WTC11 (cell line): ENCODE results near the gene PDE11A. TPM values are rescaled to one million over a fixed set of nuclear protein-coding genes. Genes with fewer than 3 reads are reported as not detected.

ENCODE experiments used
- ARID4B ChIP-seq: sonication (generic); formaldehyde crosslinking; IDR thresholded peaks from 2 replicates; pipeline ENCODE4 v1.8.0; 2023; ENCODE audit warnings: missing genetic modification reagents, mild to moderate bottlenecking, borderline replicate concordance
- ATF3 ChIP-seq: sonication (generic); formaldehyde crosslinking; conservative IDR thresholded peaks from 2 replicates; pipeline ENCODE4 v1.8.1; 2022; ENCODE audit warnings: mild to moderate bottlenecking, missing genetic modification reagents
- CREB1 ChIP-seq: sonication (generic); formaldehyde crosslinking; IDR thresholded peaks from 2 replicates; pipeline ENCODE4 v1.8.0; 2023; ENCODE audit warnings: mild to moderate bottlenecking, missing genetic modification reagents
- E2F5 ChIP-seq: sonication (generic); formaldehyde crosslinking; IDR thresholded peaks from 2 replicates; pipeline ENCODE4 v1.8.1; 2022; ENCODE audit warnings: mild to moderate bottlenecking, moderate library complexity, missing genetic modification reagents
- FOXK1 ChIP-seq: sonication (generic); formaldehyde crosslinking; IDR thresholded peaks from 2 replicates; pipeline ENCODE4 v1.8.0; 2022; ENCODE audit warnings: mild to moderate bottlenecking, moderate library complexity, missing genetic modification reagents
- FOXP4 ChIP-seq: sonication (generic); formaldehyde crosslinking; IDR thresholded peaks from 2 replicates; pipeline ENCODE4 v1.8.0; 2022; ENCODE audit warnings: mild to moderate bottlenecking, missing genetic modification reagents
- HMGA2 ChIP-seq: fragments of 250-450 bp; sonication (Bioruptor Pico); IDR thresholded peaks from 2 replicates; pipeline ENCODE4 v1.4.0; 2021; ENCODE audit warnings: mild to moderate bottlenecking, moderate library complexity
- HMGXB4 ChIP-seq: sonication (generic); formaldehyde crosslinking; IDR thresholded peaks from 2 replicates; pipeline ENCODE4 v1.8.1; 2023; ENCODE audit warnings: mild to moderate bottlenecking, moderate library complexity, missing genetic modification reagents
- IRF2 ChIP-seq: sonication (generic); formaldehyde crosslinking; IDR thresholded peaks from 2 replicates; pipeline ENCODE4 v1.8.0; 2022; ENCODE audit warnings: low read depth, missing genetic modification reagents, borderline replicate concordance
- NR3C1 ChIP-seq: sonication (generic); formaldehyde crosslinking; conservative IDR thresholded peaks from 2 replicates; pipeline ENCODE4 v1.8.1; 2023; ENCODE audit warnings: low read depth, mild to moderate bottlenecking, missing genetic modification reagents
- PRRX2 ChIP-seq: fragments of 250-450 bp; sonication (Bioruptor Pico); IDR thresholded peaks from 2 replicates; pipeline ENCODE4 v1.8.0; 2021; ENCODE audit warnings: mild to moderate bottlenecking
- SMAD3 ChIP-seq: sonication (generic); formaldehyde crosslinking; IDR thresholded peaks from 2 replicates; pipeline ENCODE4 v1.8.0; 2022; ENCODE audit warnings: missing genetic modification reagents, mild to moderate bottlenecking, borderline replicate concordance
- SOX15 ChIP-seq: fragments of 250-450 bp; sonication (Bioruptor Pico); IDR thresholded peaks from 2 replicates; pipeline ENCODE4 v1.9.0; 2021; ENCODE audit warnings: mild to moderate bottlenecking
- ZNF219 ChIP-seq: sonication (generic); formaldehyde crosslinking; IDR thresholded peaks from 2 replicates; pipeline ENCODE4 v1.8.0; 2023; ENCODE audit warnings: missing genetic modification reagents, mild to moderate bottlenecking, borderline replicate concordance
- ZNF396 ChIP-seq: fragments of 250-450 bp; sonication (Bioruptor Pico); IDR thresholded peaks from 2 replicates; pipeline ENCODE4 v1.8.0; 2021; ENCODE audit warnings: mild to moderate bottlenecking, moderate library complexity, borderline replicate concordance
- ZNF416 ChIP-seq: fragments of 250-450 bp; sonication (Bioruptor Pico); IDR thresholded peaks from 2 replicates; pipeline ENCODE4 v1.9.0; 2021; ENCODE audit warnings: mild to moderate bottlenecking, inconsistent platforms
- ZNF425 ChIP-seq: fragments of 250-450 bp; sonication (Bioruptor Pico); conservative IDR thresholded peaks from 2 replicates; pipeline ENCODE4 v1.9.0; 2021; ENCODE audit warnings: mild to moderate bottlenecking
- ZNF532 ChIP-seq: fragments of 250-450 bp; sonication (Bioruptor Pico); IDR thresholded peaks from 2 replicates; pipeline ENCODE4 v1.9.0; 2021; ENCODE audit warnings: mild to moderate bottlenecking, borderline replicate concordance
- total RNA-seq: library from RNA; stranded (reverse); gene quantifications from 3 replicates; pipeline ENCODE4 v1.2.3, GENCODE V29; 2021

The PDE11A gene
- total RNA-seq, 1 experiment from 2014 or later, result 0.13 TPM

- TF ChIP-seq ARID4B (CRISPR knock-in tag) (peak; percentile 76; the same call in 1 of the 2 replicates), HMGA2 (CRISPR knock-in tag) (no peak), ATF3 (CRISPR knock-in tag) (no peak), ZNF219 (no peak), ZNF416 (no peak), SMAD3 (CRISPR knock-in tag) (no peak), HMGXB4 (CRISPR knock-in tag) (no peak), PRRX2 (CRISPR knock-in tag) (no peak), SOX15 (no peak), E2F5 (CRISPR knock-in tag) (no peak), CREB1 (CRISPR knock-in tag) (0 out of 2 replicates have a peak, but pooled peaks have one; percentile 14), ZNF532 (CRISPR knock-in tag) (no peak), ZNF396 (no peak), FOXK1 (CRISPR knock-in tag) (peak; percentile 25; the same call in 1 of the 2 replicates), ZNF425 (CRISPR knock-in tag) (no peak), NR3C1 (CRISPR knock-in tag) (no peak), FOXP4 (peak; percentile 71), IRF2 (CRISPR knock-in tag) (no peak)
Observed at GRCh38 chr2:178072383-178073301, at the start of gene PDE11A (continued).
